ENCODE measurements around the gene GPRC5B. TPM values are rescaled to one million over a fixed set of nuclear protein-coding genes. Genes with fewer than 3 reads are reported as not detected.
A peak's percentile ranks its signal among the peaks of the same experiment; 100 is the strongest.

The GPRC5B gene
- total RNA-seq (14.5 TPM), polyA plus RNA-seq (29.6 TPM)

- WGBS: under 1% methylated on average over 85 of the region's 85 CpGs
- DNase-seq (ENCODE audit: extremely low spot score): no peak
- H3K4me3 ChIP-seq (ENCODE audit: low read depth, low read length): peak within 1 kb of the TSS; percentile 71
Observed at GRCh38 chr16:19884611-19885450, at the start of gene GPRC5B. Gene GPRC5B (minus strand): TSS chr16:19884848. CDS start chr16:19872845, 12,003 bp downstream.

GRCh38 chr16:19933740-19934139, 49.1 kb upstream of the GPRC5B start:
- no peak for DNase-seq (ENCODE audit: extremely low spot score)
- WGBS: 75% methylated on average over 6 of the region's 6 CpGs
- no peaks in the 10 kb centered on the region for H3K4me1 ChIP-seq (ENCODE audit: insufficient read depth)
- H3K4me3 ChIP-seq (ENCODE audit: low read depth, low read length): no peak overlapping the region
- H3K36me3 ChIP-seq (ENCODE audit: insufficient read depth): no peaks in the 10 kb centered on the region
- no peak overlapping the region for H3K27ac ChIP-seq (ENCODE audit: low read depth)

More at GRCh38 chr16:19884611-19885450, at the start of gene GPRC5B:
- no peak within 1 kb of the TSS for H3K27ac ChIP-seq (ENCODE audit: low read depth)
- no peaks in the 10 kb centered on the region for H3K4me1 ChIP-seq (ENCODE audit: insufficient read depth)
- H3K36me3 ChIP-seq (ENCODE audit: insufficient read depth): no peaks in the 10 kb centered on the region

GRCh38 chr16:19929062-19929511, 44.4 kb upstream of the GPRC5B start:
- 65% methylated on average over 12 of the region's 12 CpGs for WGBS
- DNase-seq (ENCODE audit: extremely low spot score): no peak
- no peaks in the 10 kb centered on the region for H3K36me3 ChIP-seq (ENCODE audit: insufficient read depth)
- H3K4me3 ChIP-seq (ENCODE audit: low read depth, low read length): no peak overlapping the region
- H3K27ac ChIP-seq (ENCODE audit: low read depth): no peak overlapping the region
- no peaks in the 10 kb centered on the region for H3K4me1 ChIP-seq (ENCODE audit: insufficient read depth)

GRCh38 chr16:19928432-19928831, 43.8 kb upstream of the GPRC5B start:
- 66% methylated on average over 1 of the region's 1 CpG for WGBS
- no peak overlapping the region for H3K4me3 ChIP-seq (ENCODE audit: low read depth, low read length)
- no peaks in the 10 kb centered on the region for H3K36me3 ChIP-seq (ENCODE audit: insufficient read depth)
- no peaks in the 10 kb centered on the region for H3K4me1 ChIP-seq (ENCODE audit: insufficient read depth)
- no peak for DNase-seq (ENCODE audit: extremely low spot score)
- no peak overlapping the region for H3K27ac ChIP-seq (ENCODE audit: low read depth)

- H3K27ac ChIP-seq (ENCODE audit: low read depth): no peak overlapping the region
- H3K4me1 ChIP-seq (ENCODE audit: insufficient read depth): no peaks in the 10 kb centered on the region
- no peak for DNase-seq (ENCODE audit: extremely low spot score)
- H3K4me3 ChIP-seq (ENCODE audit: low read depth, low read length): no peak overlapping the region
- WGBS: 81% methylated on average over 8 of the region's 8 CpGs
- H3K36me3 ChIP-seq (ENCODE audit: insufficient read depth): no peaks in the 10 kb centered on the region
Observed at GRCh38 chr16:19926449-19927390, 42.1 kb upstream of the GPRC5B start.

GRCh38 chr16:19923396-19923795, 38.7 kb upstream of the GPRC5B start:
- no peaks in the 10 kb centered on the region for H3K36me3 ChIP-seq (ENCODE audit: insufficient read depth)
- WGBS: 22% methylated on average over 5 of the region's 5 CpGs
- H3K4me1 ChIP-seq (ENCODE audit: insufficient read depth): no peaks in the 10 kb centered on the region
- H3K27ac ChIP-seq (ENCODE audit: low read depth): no peak overlapping the region
- DNase-seq (ENCODE audit: extremely low spot score): no peak
- H3K4me3 ChIP-seq (ENCODE audit: low read depth, low read length): no peak overlapping the region

GRCh38 chr16:19919142-19919541, 34.5 kb upstream of the GPRC5B start:
- WGBS: 87% methylated on average over 7 of the region's 7 CpGs
- H3K4me1 ChIP-seq (ENCODE audit: insufficient read depth): no peaks in the 10 kb centered on the region
- H3K36me3 ChIP-seq (ENCODE audit: insufficient read depth): no peaks in the 10 kb centered on the region
- no peak overlapping the region for H3K27ac ChIP-seq (ENCODE audit: low read depth)
- DNase-seq (ENCODE audit: extremely low spot score): no peak
- H3K4me3 ChIP-seq (ENCODE audit: low read depth, low read length): no peak overlapping the region

GRCh38 chr16:19916064-19916463, 31.4 kb upstream of the GPRC5B start:
- WGBS: 88% methylated on average over 5 of the region's 5 CpGs
- Histone ChIP-seq H3K27ac (ENCODE audit: low read depth) (no peak overlapping the region), H3K4me3 (ENCODE audit: low read depth, low read length) (no peak overlapping the region), H3K36me3 (ENCODE audit: insufficient read depth) (no peaks in the 10 kb centered on the region), H3K4me1 (ENCODE audit: insufficient read depth) (no peaks in the 10 kb centered on the region)
- no peak for DNase-seq (ENCODE audit: extremely low spot score)

- no peaks in the 10 kb centered on the region for H3K36me3 ChIP-seq (ENCODE audit: insufficient read depth)
- 89% methylated on average over 7 of the region's 7 CpGs for WGBS
- no peaks in the 10 kb centered on the region for H3K4me1 ChIP-seq (ENCODE audit: insufficient read depth)
- H3K27ac ChIP-seq (ENCODE audit: low read depth): no peak overlapping the region
- H3K4me3 ChIP-seq (ENCODE audit: low read depth, low read length): no peak overlapping the region
- DNase-seq (ENCODE audit: extremely low spot score): no peak
Observed at GRCh38 chr16:19914877-19915276, 30.2 kb upstream of the GPRC5B start.

GRCh38 chr16:19913340-19913645, 28.6 kb upstream of the GPRC5B start:
- H3K27ac ChIP-seq (ENCODE audit: low read depth): no peak overlapping the region

GRCh38 chr16:19912455-19913339, 28.0 kb upstream of the GPRC5B start:
- 72% methylated on average over 22 of the region's 22 CpGs for WGBS
- no peaks in the 10 kb centered on the region for H3K36me3 ChIP-seq (ENCODE audit: insufficient read depth)
- no peak overlapping the region for H3K4me3 ChIP-seq (ENCODE audit: low read depth, low read length)
- no peak overlapping the region for H3K27ac ChIP-seq (ENCODE audit: low read depth)
- no peaks in the 10 kb centered on the region for H3K4me1 ChIP-seq (ENCODE audit: insufficient read depth)
- no peak for DNase-seq (ENCODE audit: extremely low spot score)

More at GRCh38 chr16:19913340-19913645, 28.6 kb upstream of the GPRC5B start:
- WGBS: 47% methylated on average over 2 of the region's 2 CpGs
- H3K4me3 ChIP-seq (ENCODE audit: low read depth, low read length): no peak overlapping the region
- H3K4me1 ChIP-seq (ENCODE audit: insufficient read depth): no peaks in the 10 kb centered on the region
- H3K36me3 ChIP-seq (ENCODE audit: insufficient read depth): no peaks in the 10 kb centered on the region
- no peak for DNase-seq (ENCODE audit: extremely low spot score)

GRCh38 chr16:19911747-19912454, 27.3 kb upstream of the GPRC5B start:
- H3K4me1 ChIP-seq (ENCODE audit: insufficient read depth): no peaks in the 10 kb centered on the region
- DNase-seq (ENCODE audit: extremely low spot score): no peak
- H3K27ac ChIP-seq (ENCODE audit: low read depth): no peak overlapping the region
- no peak overlapping the region for H3K4me3 ChIP-seq (ENCODE audit: low read depth, low read length)
- no peaks in the 10 kb centered on the region for H3K36me3 ChIP-seq (ENCODE audit: insufficient read depth)
- WGBS: 53% methylated on average over 8 of the region's 8 CpGs
